ENCODE measurements around the gene AP3D1.

The AP3D1 gene

DNA sequence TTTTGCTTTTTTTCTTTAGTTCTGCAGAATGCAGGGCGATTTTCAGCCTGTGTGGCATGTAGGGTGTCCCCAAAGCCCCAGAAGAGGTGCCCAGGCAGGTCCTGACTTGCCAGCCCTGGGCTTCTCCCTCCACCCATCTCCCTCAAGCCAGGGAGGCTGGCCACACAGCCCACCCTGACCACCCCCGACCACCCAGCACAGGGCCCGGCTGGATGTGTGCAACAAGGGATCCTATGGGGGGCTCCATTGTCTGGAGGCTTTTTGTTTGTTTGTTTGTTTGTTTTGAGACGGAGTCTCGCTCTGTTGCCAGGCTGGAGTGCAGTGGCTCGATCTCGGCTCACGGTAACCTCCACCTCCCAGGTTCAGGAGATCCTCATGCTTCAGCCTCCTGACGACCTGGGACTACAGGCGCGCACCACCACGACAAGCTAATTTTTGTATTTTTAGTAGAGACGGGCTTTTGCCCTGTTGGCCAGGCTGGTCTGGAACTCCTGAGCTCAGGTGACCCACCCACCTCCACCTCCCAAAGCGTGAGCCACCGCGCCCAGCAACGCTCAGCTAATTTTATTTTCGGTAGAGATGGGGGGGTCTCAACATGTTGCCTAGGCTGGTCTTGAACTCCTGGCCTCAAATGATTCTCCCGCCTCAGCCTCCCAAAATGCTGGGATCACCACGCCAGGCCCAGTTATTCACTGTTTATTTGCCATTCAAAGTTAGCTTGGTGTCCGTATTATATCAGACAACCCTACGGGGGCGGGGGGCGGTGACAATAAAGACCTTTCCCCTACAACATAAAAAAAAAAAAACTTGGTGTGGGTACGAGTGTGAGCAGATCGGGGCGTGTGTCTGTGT lies 92.6 kb downstream of the AP3D1 start:
- no peak for DNase-seq

DNA sequence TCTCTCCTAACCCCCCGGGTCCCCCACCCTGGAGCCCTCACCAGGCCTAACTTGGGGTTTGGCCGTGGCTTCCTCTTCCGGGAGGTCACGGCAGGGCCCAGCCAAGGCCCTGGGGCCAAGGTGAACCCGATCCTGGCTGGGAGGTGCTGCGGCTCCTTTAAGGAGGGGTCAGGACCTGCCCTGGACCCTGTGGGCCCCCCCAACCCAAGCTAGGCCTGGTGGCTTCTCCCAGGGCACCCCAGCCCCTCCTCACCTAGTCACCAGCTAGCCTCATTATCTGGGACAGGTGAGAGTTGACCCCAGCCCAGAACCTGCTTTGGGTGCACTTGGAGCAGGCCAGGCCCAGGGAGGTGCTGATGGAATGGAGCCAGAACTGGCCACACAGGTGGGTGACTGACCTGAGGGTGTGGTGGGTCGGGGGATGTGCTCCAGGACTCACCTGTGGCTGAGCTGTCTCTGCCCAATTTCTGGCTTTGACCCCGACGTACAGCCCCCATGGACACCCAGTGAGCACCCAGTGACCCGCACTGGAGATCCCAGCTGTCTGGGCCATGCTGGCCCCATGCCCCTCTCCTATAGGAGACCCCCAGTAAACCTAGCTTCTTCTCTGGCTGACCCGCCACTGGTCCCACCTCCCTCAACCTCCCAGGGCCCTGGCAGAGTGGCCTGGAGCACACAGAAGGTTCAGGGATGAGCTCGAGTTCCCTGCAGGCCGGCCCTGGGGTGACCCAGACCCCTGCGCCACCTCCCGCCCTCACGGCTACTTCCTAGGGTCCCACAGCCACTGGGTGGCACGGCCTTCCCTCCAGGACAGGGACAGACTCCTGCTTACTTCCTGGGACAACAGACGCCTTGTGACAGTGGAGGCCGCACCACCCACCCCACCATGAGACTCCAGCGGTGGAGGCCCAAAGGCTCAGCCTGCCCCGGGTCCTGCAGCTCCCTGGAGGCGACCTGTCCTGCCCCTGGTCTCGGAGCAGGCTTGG lies 93.6 kb downstream of the AP3D1 start:
- no peak for DNase-seq

DNA sequence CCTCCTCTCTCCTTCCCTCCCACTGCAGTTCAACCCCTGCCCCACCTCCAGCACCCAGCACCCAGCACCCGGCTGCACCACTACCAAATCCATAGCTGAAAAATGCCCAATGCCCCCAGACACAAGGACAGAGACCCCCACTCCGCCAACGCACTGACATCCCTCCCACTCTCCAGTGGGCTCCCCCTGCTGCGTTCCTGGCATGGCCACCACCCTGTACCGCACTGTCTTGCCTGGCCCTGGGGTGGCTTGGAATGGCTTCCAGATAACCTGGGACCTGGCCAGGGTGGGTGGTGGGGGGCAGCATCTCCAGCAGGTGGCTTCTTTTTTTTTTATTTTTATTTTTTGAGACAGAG lies 94.6 kb downstream of the AP3D1 start:
- DNase-seq: no peak

DNA sequence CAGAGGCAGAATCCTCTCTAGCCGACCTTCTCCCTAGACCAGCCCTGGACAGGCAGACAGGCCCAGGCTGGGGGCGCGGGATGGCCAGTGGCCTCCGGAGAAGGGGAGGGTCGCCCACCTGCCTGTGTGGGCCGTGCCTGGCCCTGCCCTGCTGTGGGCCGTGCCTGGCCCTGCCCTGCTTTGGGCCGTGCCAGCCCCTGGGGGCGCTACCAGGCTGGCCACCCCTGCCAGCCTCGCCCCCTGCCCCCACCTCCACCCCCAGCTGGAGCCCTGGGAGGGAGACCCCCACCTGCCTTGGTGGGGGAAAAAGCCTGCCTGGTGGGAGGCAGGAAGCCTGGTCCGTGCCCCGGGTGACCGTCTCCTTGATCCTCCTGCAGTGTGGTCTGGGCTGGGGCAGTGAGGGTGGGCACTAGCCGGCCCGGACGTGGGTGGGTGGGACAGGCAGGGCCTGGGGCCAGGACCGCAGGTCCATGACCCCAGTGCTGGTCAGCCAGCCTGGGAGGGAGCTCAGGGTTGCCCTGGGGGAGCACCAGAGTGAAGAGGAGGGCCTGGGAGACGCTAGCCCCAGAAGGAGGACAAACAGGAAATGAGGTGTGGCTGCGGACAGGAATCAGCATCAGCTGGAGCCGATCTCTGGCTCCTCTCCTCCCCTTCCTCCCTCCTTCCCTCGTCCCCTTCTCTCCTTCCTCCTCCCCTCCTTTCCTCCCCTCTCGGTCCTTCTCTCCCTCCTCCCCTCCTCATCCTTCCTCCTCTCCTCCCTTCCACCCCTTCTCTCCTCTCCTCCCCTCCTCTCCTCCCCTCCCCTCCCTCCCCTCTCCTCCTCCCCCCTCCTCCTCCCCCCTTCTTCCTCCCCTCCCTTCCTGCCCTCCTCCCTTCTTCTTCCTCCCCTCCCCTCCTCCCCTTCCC lies 95.2 kb downstream of the AP3D1 start:
- peak; percentile 64 for DNase-seq

DNA sequence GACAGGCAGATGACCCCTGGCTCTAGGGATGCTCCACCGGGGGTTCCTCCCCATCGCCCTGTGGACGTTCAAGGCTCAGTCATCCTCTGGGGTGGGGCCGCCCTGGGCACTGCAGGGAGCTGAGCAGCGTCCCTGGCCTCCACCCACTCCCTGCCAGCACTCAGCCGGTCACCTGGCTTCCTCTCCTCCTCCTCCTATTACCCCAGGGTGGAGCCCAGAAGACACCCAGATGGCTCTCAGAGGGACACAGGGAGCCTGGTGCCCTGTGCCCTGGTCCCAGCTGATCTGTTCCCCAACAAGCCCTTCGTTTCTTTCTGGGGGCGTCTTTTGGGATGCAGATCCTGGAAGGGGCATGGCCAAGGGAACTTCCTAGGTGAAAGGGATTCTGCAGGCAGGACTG lies 96.6 kb downstream of the AP3D1 start:
- no peak for DNase-seq

DNA sequence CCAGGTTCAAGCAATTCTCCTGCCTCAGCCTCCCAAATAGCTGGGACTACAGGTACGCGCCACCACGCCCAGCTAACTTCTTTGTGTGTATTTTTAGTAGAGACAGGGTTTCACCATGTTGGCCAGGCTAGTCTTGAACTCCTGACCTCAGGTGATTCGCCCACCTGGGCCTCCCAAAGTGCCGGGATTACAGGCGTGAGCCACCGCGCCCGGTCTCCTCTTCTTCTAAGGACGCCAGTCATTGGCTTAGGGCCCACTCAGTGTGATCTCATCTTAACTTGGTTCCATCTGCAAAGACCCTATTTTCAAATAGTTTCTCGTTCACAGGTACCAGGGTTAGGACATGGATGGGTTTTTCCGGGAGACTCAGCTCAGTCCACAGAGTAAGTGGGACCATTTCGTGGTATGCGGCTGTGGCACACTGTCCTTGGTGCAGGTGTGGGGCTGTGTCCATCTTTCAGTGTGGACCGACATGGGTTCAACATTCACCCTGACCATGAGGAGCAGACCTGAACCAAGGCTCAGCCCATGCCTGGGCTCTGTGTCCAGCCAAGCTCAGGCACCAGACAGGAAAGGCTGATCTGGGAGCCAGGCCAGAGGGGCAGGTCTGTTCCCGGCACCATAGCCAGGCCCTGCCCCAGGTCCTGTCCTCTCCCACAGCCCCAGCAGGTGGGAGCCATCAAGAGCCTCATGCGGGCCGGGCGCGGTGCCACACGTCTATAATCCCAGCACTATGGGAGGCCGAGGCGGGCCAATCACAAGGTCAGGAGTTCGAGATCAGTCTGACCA lies 97.6 kb downstream of the AP3D1 start:
- peak; percentile 46 for DNase-seq

DNA sequence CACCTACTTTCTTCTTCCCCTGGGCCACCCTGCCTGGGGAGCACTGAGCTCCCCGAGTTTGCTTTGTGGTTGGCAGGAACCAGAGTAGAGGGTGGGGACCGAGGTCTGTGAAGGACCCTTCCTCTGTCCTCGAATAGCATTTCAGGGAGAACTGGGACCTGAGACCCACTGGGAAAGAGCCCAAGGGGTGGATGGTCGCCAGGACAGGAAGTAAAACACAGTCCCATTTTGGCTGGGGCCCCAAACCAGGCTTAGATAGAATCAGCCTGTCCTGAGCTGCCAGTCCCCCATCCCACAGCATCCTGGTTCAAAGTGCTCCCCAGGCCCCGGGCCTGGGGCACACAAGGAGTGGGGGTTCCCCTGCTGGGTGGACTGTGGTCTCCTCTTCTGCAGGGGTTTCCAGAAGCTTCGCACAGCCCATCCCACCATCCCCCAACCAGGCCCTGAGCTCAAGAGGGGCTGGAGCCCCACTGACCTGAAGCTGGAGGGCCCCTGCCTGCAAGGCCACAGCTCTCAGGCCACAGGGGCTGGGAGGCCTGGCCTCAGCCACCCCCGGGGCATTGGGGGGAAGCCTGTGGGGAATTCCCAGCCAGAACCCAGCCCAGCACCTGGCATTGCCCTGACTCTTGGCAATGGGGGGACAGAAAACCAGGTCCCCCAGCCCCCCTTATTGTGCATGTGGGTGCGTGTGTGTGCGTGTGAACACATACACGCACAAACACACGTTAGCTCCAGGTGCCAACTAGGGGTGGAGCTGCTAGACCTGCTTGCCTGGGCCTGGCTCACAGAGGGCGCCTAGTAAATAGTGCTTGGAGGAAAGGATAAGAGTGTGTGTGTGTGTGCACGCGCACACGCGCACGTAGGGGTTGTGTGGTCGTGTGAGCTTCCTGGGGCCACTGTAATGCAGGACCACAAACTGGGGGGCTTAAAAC lies 99.3 kb downstream of the AP3D1 start:
- DNase-seq: peak; percentile 34

DNA sequence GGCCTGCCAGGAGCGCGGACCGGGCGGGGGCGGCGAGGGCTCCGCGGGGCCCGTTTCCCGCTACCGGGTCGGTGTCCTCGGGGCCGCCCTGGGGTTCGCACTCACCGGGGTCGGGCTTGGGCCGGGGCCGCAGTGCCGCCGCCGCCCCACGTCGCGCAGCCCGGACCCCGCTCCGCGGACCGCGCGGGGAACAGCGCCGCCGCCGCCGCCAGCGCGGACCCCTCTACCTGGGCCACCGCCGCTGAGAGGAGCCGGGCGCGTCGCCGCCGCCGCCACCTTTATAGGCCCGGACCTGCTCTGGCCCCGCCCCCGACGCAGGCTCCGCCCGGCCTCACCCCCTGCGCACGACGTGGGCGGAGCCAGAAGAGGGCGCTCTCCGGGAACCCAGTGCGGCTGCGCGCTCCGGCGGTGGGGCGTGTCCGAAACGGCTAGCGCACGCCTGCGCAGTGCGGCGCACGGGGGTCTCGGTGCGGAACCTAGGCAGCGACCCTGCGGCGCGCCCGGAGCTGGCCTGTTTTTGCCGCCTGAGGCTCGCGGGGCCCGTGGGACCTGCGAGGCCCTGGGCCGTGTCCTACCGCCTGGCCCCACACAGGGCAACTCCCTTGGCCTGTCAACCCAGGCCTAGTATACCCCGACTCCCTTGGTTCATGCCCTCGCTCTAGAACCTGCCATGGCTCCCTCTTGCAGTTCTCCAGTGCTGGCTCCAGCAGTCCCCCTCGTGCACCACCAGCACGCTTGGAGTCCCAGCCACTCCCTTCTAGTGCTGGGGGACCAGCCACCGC lies 100.2 kb downstream of the AP3D1 start, which contains the start of gene MKNK2:
Gene MKNK2, minus strand, starts transcription at position 254 of the 782 bp plus-strand sequence. CDS start 393 bp downstream, outside the sequence.
- DNase-seq: peak; percentile 74

Data from NCI-H2029 (cell line).